ENCODE measurements around the gene DYTN.

The DYTN gene, protein sequence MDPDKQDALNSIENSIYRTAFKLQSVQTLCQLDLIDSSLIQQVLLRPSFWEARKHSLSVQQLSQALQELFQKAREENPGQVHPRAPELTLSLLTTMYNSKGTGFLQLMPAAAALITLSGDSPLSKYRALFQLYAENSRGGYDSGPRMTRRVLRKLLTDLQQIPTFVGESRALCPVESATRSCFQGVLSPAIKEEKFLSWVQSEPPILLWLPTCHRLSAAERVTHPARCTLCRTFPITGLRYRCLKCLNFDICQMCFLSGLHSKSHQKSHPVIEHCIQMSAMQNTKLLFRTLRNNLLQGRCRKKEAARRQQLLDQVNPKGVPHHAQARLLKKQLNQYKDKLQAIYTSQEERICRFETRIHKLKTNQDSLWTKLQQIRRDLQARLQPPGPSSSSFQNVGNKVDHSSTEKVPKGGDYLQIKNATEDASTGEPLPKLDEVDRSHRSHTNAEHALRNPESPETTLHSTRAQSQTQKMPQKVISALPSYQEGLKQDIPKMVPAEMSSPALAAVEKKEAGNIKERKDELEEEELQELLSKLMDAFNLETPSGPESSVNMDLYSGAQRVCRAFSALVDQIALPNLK

DNA sequence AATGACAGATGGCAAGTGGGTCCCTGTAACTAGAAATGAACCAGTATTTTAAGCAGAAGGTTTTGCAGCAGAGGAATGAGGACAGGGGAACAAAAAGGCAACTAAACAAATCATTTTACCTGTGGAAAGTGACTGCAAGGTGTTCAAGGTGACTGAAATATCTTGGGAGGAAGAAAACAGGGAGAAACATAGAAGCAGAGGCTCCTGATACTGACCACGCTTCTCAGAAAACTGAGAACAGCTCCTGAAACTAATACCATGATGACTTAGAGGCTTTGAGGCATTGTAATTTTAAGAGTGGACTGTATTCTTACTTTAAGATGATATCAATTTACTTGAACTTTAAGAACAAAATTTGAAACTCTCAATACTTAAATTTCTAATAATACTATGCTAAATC lies at the start of gene DYTN:
DYTN (minus strand) TSS at position 101 of the 400 bp plus-strand sequence. CDS start 117 bp downstream, outside the sequence.
- H3K4me3 ChIP-seq (ENCODE audit: control insufficient read depth, low read depth, low read length) = no peak within 1 kb of the TSS
- no peak for DNase-seq (ENCODE audit: low read depth)
- TF ChIP-seq, protein P1, sequence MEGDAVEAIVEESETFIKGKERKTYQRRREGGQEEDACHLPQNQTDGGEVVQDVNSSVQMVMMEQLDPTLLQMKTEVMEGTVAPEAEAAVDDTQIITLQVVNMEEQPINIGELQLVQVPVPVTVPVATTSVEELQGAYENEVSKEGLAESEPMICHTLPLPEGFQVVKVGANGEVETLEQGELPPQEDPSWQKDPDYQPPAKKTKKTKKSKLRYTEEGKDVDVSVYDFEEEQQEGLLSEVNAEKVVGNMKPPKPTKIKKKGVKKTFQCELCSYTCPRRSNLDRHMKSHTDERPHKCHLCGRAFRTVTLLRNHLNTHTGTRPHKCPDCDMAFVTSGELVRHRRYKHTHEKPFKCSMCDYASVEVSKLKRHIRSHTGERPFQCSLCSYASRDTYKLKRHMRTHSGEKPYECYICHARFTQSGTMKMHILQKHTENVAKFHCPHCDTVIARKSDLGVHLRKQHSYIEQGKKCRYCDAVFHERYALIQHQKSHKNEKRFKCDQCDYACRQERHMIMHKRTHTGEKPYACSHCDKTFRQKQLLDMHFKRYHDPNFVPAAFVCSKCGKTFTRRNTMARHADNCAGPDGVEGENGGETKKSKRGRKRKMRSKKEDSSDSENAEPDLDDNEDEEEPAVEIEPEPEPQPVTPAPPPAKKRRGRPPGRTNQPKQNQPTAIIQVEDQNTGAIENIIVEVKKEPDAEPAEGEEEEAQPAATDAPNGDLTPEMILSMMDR (conservative IDR thresholded peaks at IDR 0.05; ENCODE audit: control insufficient read depth, insufficient read depth, low read depth, low read length) = no peak

DNA sequence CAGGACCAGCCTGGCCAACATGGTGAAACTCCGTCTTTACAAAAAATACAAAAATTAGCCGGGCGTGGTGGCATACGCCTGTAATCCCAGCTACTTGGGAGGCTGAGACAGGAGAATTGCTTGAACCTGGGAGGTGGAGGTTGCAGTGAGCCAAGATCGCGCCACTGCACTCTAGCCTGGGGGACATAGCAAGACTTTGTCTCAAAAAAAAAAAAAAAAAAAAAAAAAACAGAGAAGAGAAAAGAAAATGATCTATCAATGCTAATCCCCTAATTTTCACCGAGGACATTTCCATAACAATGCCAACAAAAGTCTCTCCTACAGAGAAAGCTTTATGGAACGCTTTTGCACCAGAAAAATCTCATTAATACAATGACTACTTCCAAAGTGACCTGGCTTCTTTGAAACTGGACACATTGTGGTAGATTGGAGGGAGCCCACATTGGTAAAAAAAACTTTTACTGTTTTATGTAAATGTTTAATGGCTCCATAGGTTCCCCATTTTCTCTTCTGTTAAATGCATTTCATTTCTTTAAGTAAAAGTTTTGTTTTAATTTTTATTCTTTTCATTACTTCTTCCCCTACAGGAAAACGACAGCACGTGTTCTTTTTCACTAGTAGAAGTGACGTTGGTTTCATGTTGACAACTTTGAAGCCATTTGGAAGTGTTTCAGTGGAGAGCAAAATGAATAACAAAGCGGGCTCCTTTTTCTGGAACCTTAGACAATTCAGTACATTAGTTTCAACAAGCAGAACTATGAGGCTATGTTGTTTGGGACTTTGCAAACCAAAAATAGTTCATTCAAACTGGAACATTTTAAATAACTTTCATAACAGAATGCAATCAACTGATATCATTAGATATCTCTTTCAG lies 48.1 kb upstream of the DYTN start:
- TF ChIP-seq, protein P1 (conservative IDR thresholded peaks at IDR 0.05; ENCODE audit: control insufficient read depth, insufficient read depth, low read depth, low read length) = no peak
- no peak for DNase-seq (ENCODE audit: low read depth)
- peak overlapping the region; percentile 86 for H3K4me3 ChIP-seq (ENCODE audit: control insufficient read depth, low read depth, low read length)

DNA sequence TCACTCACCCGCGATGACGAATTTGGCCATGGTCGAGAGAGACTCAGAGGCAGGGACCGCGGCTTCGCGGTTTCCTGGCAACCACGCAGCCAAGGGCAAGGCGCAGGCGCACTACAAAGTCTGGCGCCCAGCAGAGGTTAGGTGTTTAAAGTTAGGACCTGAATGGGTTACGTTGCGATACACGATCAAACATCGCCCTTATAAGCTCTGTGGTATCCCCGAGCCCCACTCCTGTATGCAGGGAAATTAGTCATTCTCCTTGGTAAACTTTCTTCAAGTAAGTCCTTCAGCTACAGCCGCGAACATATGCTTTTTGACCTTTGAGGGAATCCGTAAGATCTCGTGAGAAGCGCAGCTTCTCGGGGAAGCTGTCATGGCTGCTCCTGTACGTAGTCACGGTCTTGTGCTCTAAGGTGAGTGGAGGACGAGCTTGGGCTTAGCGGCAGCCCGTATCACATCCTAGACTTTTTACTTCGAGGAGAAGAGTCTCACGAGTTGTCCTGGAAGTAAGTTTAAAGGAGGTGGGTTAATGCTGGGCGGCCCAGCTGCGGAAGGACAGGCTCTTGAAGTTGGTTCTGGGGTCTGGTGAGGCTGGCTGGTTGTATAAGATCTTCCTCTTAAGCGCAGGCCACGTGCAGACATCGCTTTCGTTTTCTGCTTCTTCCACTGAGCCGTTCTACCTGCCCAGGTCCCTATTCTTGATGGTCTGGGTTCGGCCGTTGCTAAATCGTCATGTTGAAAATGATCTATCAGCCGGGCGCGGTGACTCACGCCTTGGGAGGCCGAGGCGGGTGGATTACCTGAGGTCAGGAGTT lies 47.3 kb upstream of the DYTN start, which contains the start of the genes FASTKD2 and MDH1B:
FASTKD2 (plus strand) TSS at position 365 of the 815 bp plus-strand sequence. CDS start 1,088 bp downstream, outside the sequence.
MDH1B (minus strand) TSS at position 87 of the 815 bp plus-strand sequence; CDS start at position 30, 57 bp downstream.
- TF ChIP-seq, protein P1 (conservative IDR thresholded peaks at IDR 0.05; ENCODE audit: control insufficient read depth, insufficient read depth, low read depth, low read length) = no peak

DNA sequence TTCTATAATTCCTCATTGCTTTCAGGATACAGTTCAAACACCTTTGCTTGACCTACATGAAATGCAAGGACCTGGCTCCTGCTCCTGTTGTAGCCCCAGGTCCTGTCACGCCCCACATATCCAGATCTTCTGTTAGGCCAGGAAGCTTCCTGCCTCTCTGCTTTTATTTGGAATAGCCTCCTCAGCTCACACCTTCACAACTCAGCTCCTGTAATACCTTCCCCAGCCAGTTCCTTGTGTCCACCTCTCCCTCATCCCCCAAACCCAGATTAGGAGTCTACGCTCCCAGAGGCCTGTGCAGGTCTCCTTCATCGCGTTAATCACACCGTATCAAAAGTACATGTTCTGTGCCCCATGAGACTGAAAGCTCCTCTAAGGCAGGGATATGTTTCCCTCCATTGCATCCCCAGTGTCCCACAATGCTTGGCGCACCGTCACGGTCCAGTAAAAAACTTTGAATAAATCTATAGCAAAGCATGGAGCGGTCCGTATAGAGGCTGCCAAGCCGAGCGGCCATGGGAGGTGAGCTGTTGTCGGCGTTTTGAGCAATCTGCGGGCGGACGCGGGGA lies 46.6 kb upstream of the DYTN start:
- H3K4me3 ChIP-seq (ENCODE audit: control insufficient read depth, low read depth, low read length) = peak overlapping the region; percentile 86
- DNase-seq (ENCODE audit: low read depth) = no peak
- TF ChIP-seq, protein P1 (conservative IDR thresholded peaks at IDR 0.05; ENCODE audit: control insufficient read depth, insufficient read depth, low read depth, low read length) = no peak

More for the DNA sequence above, 47.3 kb upstream of the DYTN start, which contains the start of the genes FASTKD2 and MDH1B:
- peak within 1 kb of the TSS; percentile 86 for H3K4me3 ChIP-seq (ENCODE audit: control insufficient read depth, low read depth, low read length)
- DNase-seq (ENCODE audit: low read depth) = peak; percentile 96

DNA sequence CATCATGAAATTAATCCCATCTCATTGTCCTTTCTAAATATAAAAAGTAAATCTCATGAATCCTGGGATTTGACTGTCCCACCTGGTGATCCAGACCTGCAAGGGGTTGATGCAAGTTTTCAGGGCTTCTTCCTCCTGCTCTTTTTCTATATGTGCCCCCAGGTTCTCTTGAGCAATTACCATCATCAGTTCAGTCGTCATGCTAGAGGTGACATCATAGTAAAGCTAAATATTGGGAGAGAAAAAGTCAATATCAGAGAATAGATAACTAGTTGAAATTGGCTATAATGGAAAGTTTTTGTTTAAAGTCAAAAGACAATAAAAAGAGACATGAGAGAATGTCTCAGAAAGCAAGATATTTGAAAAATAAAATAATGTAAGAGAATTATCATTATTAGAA lies 38.6 kb upstream of the DYTN start:
- H3K4me3 ChIP-seq (ENCODE audit: control insufficient read depth, low read depth, low read length) = no peak overlapping the region
- TF ChIP-seq, protein P1 (conservative IDR thresholded peaks at IDR 0.05; ENCODE audit: control insufficient read depth, insufficient read depth, low read depth, low read length) = no peak

More for the DNA sequence above, 38.6 kb upstream of the DYTN start:
- no peak for DNase-seq (ENCODE audit: low read depth)
